Hepatocyte (in vitro differentiated cells): ENCODE measurements around the gene SPIRE1. TPM values are rescaled to one million over a fixed set of nuclear protein-coding genes. Genes with fewer than 3 reads are reported as not detected.
A peak's percentile ranks its signal among the peaks of the same experiment; 100 is the strongest.

Experiments used
- DNase-seq: peaks from one replicate; pipeline ENCODE4 v3.0.0-alpha.2; 2016; ENCODE audit warnings: low spot score
- H2AFZ ChIP-seq: fragments of 200-600 bp; sonication (generic); 2 replicates; pipeline ENCODE4 v1.6.0; 2016; ENCODE audit warnings: antibody characterized with exemption, mild to moderate bottlenecking
- H3K27ac ChIP-seq: fragments of 200-600 bp; sonication (generic); 2 replicates; pipeline ENCODE4 v1.5.1; 2016; ENCODE audit warnings: mild to moderate bottlenecking
- H3K27me3 ChIP-seq: fragments of 200-600 bp; sonication (generic); 2 replicates; pipeline ENCODE4 v1.6.1; 2016
- H3K36me3 ChIP-seq: fragments of 200-600 bp; sonication (generic); replicated peaks from 2 replicates; pipeline ENCODE4 v1.5.1; 2016; ENCODE audit warnings: low read depth; ENCODE audit not compliant: insufficient read depth
- H3K4me1 ChIP-seq: fragments of 200-600 bp; sonication (generic); 2 replicates; pipeline ENCODE4 v1.5.1; 2016; ENCODE audit warnings: mild to moderate bottlenecking, moderate library complexity; ENCODE audit not compliant: insufficient read depth
- H3K4me2 ChIP-seq: fragments of 200-600 bp; sonication (generic); 2 replicates; pipeline ENCODE4 v1.6.0; 2016
- H3K4me3 ChIP-seq: fragments of 200-600 bp; sonication (generic); 2 replicates; pipeline ENCODE4 v1.5.1; 2016; ENCODE audit warnings: mild to moderate bottlenecking
- H3K79me2 ChIP-seq: fragments of 200-600 bp; sonication (generic); 2 replicates; pipeline ENCODE4 v1.6.0; 2017; ENCODE audit warnings: mild to moderate bottlenecking
- H3K9me2 ChIP-seq: fragments of 200-600 bp; sonication (generic); replicated peaks from 2 replicates; pipeline ENCODE4 v1.6.0; 2017; ENCODE audit warnings: mild to moderate bottlenecking; ENCODE audit not compliant: insufficient read depth
- H3K9me3 ChIP-seq: fragments of 200-600 bp; sonication (generic); 2 replicates; pipeline ENCODE4 v1.5.1; 2016; ENCODE audit warnings: low read depth, mild to moderate bottlenecking
- H4K20me1 ChIP-seq: fragments of 200-600 bp; sonication (generic); 2 replicates; pipeline ENCODE4 v1.6.0; 2016; ENCODE audit warnings: mild to moderate bottlenecking; ENCODE audit not compliant: insufficient read depth, poor library complexity, severe bottlenecking
- EZH2 ChIP-seq: fragments of 200-600 bp; sonication (generic); IDR thresholded peaks from 2 replicates; pipeline ENCODE4 v1.6.1; 2016; ENCODE audit warnings: antibody characterized with exemption, mild to moderate bottlenecking, borderline replicate concordance
- EZH2phosphoT487 ChIP-seq: fragments of 200-600 bp; sonication (generic); IDR thresholded peaks from one replicate; pipeline ENCODE4 v1.6.1; 2018; ENCODE audit warnings: antibody characterized with exemption, mild to moderate bottlenecking, low read depth, moderate library complexity; ENCODE audit not compliant: unreplicated experiment, severe bottlenecking
- WGBS: methylation state at CpG from one replicate; pipeline ENCODE4 v1.1.6; 2016; ENCODE audit warnings: low lambda C conversion rate; ENCODE audit errors: missing lambda C conversion rate; 5-methylcytosine and 5-hydroxymethylcytosine counted together
- polyA plus RNA-seq: library from polyadenylated mRNA; unstranded; fragments of >200 nt; fragmentation: Nextera tagmentation; extraction: Ambion mirVana; gene quantifications from 2 replicates; pipeline ENCODE4 v1.2.1, GENCODE V29; 2016
- total RNA-seq: library from RNA; depleted of rRNA; stranded (reverse); fragments of >200 nt; gene quantifications from 2 replicates; pipeline ENCODE4 v1.2.3, GENCODE V29; 2014
- TF ChIP-seq, protein P1 (sequence below): fragments of 200-600 bp; sonication (generic); IDR thresholded peaks from 2 replicates; pipeline ENCODE4 v1.5.1; 2016; ENCODE audit warnings: antibody characterized with exemption, mild to moderate bottlenecking; ENCODE audit not compliant: poor library complexity

Gene SPIRE1
- total and polyA plus RNA-seq, 2 experiments from 2014 or later: 13.1 to 18.9 TPM

DNA sequence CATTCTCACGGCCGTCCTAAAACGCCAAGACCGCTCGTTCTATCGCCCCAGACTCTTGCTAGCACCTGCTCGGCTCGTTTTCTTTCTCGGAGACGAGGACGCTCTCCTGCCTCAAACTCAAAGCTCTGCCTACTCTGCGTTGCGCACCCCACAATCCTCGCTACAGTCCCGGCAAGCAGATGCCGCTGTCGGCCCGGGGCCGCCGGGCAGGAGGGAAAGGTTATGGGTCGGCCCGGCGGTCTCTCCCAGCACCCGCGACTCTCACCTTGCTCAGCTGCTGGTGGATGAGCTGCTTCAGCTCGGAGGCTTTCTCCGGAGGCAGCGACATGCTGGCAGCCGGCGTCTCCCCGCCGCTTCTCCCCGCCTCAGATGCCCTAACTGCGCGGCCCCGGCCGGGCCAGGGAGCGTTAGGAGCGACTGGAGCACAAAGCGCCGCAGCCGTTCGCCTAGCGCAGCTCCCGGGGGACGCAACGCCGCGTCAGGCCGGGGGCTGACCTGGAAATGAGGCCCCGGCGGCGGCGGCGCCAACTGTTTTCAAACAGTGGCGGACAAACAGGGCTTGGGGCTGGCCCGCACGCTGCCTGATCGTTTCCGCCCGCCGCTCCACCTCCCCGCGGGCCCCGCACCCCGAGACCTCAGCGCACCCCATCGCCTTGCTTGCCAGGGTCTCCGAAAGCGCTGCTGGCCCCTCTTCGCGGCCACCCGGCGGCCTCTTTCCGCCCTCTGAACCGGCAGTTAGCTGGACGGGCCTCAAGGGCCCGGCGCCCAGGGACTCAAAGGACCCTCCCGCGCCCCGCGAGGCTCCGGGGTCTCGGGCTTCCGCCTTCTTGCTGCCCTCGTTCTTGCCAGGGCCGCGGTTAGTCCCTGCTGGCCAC lies 44.6 kb upstream of the SPIRE1 start, which contains the start of the genes CEP76 and PSMG2:
Gene CEP76 (minus strand): TSS at position 503 of the 875 bp plus-strand sequence. CDS start 175 bp downstream, at position 328.
Gene PSMG2 (plus strand): TSS at position 822 of the 875 bp plus-strand sequence. CDS start 66 bp downstream, outside the sequence.
- peaks cover 15% of the 10 kb centered on the region for H3K4me1 ChIP-seq
- no peaks in the 10 kb centered on the region for H3K9me3 ChIP-seq
- DNase-seq: peak; percentile 93
- peak within 1 kb of the TSS; percentile 97 for H2AFZ ChIP-seq
- H3K9me2 ChIP-seq: no peaks in the 10 kb centered on the region
- peaks cover 60% of the 10 kb centered on the region for H3K79me2 ChIP-seq
- H3K27ac ChIP-seq: peak within 1 kb of the TSS; percentile 99
- WGBS: 1% methylated on average over 77 of the region's 89 CpGs
- peak within 1 kb of the TSS; percentile 93 for H3K4me3 ChIP-seq
- no peaks in the 10 kb centered on the region for H3K27me3 ChIP-seq
- H3K36me3 ChIP-seq: no peaks in the 10 kb centered on the region
- peaks cover 5% of the 10 kb centered on the region for H4K20me1 ChIP-seq
- H3K4me2 ChIP-seq: peak within 1 kb of the TSS; percentile 81
- TF ChIP-seq EZH2 (no peak), EZH2phosphoT487 (no peak)
- TF ChIP-seq, protein P1, sequence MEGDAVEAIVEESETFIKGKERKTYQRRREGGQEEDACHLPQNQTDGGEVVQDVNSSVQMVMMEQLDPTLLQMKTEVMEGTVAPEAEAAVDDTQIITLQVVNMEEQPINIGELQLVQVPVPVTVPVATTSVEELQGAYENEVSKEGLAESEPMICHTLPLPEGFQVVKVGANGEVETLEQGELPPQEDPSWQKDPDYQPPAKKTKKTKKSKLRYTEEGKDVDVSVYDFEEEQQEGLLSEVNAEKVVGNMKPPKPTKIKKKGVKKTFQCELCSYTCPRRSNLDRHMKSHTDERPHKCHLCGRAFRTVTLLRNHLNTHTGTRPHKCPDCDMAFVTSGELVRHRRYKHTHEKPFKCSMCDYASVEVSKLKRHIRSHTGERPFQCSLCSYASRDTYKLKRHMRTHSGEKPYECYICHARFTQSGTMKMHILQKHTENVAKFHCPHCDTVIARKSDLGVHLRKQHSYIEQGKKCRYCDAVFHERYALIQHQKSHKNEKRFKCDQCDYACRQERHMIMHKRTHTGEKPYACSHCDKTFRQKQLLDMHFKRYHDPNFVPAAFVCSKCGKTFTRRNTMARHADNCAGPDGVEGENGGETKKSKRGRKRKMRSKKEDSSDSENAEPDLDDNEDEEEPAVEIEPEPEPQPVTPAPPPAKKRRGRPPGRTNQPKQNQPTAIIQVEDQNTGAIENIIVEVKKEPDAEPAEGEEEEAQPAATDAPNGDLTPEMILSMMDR: no peak

DNA sequence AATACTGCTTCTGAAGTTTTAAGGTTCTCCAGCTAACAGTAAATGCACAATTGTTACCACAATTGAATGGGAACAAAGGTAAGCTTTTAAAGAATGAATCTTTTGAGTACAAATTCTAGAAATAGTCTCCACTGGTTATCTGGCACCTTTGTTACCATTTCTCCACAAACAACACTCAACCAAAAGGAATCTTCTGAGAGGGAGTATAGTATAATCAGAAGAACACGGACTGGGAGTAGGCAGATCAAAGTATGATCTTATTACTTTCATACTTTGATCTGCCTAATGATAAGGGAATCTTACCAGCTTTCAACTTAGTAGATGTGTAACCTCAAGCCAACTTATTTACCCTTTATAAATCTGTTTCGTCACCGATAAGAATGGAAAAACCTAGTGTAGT lies 43.3 kb upstream of the SPIRE1 start:
- Histone ChIP-seq H3K79me2 (peaks cover 54% of the 10 kb centered on the region), H2AFZ (peak overlapping the region; percentile 97), H3K4me3 (peak overlapping the region; percentile 93), H3K27ac (peak overlapping the region; percentile 99), H3K4me1 (peaks cover 15% of the 10 kb centered on the region), H3K27me3 (no peaks in the 10 kb centered on the region), H3K9me3 (no peaks in the 10 kb centered on the region), H3K36me3 (no peaks in the 10 kb centered on the region), H3K9me2 (no peaks in the 10 kb centered on the region), H4K20me1 (peaks cover 5% of the 10 kb centered on the region), H3K4me2 (peak overlapping the region; percentile 81)
- 80% methylated on average over 3 of the region's 3 CpGs for WGBS
- no peak for DNase-seq
- no peak for TF ChIP-seq EZH2
- TF ChIP-seq, protein P1: no peak
- no peak for TF ChIP-seq EZH2phosphoT487

DNA sequence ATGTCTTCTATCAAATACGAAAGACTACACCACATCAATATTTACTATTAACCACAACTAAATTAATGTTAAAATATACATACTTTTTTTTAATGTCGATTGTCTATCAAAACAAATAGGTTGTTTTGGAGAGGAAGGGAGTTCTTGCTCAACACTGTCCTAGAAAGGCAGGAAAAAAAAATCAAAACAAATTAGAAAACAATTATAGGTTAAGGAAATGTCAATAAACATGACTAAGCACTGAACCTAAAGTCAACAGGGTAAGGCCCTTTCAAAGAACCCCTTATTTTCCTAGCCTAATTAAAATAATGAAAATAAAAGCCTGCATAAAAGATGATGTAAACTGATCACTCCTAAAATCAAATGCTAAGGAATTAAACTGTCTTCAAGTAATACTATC lies 41.8 kb upstream of the SPIRE1 start:
- Histone ChIP-seq H3K9me2 (no peaks in the 10 kb centered on the region), H3K36me3 (no peaks in the 10 kb centered on the region), H3K4me3 (no peak overlapping the region), H3K4me1 (peaks cover 15% of the 10 kb centered on the region), H2AFZ (no peak overlapping the region), H3K27me3 (no peaks in the 10 kb centered on the region), H3K79me2 (peaks cover 39% of the 10 kb centered on the region), H3K9me3 (no peaks in the 10 kb centered on the region), H3K4me2 (no peak overlapping the region), H3K27ac (no peak overlapping the region), H4K20me1 (peaks cover 5% of the 10 kb centered on the region)
- no peak for DNase-seq
- 99% methylated on average over 2 of the region's 2 CpGs for WGBS
- TF ChIP-seq, protein P1: no peak
